K562 (cell line): Measurements from ENCODE around the gene GRIA1. TPM values are rescaled to one million over a fixed set of nuclear protein-coding genes. Genes with fewer than 3 reads are reported as not detected.

Source experiments
- ATAC-seq: fragments of 200-7000 bp; cut with Tn5 transposase; 3 replicates; pipeline ENCODE4 v1.9.1; 2020; ENCODE audit warnings: moderate library complexity
- BruUV-seq: library from RNA; stranded (reverse); fragments of 400-500 nt; replicated peaks from 2 replicates; lab custom pipeline; 2021; lab: Mats Ljungman, UMichigan
- CTCF ChIA-PET: fragments of 300-600 bp; formaldehyde crosslinking; extraction: SDS; loops from one replicate; lab custom pipeline; 2021; ENCODE audit warnings: low intra/inter-chr PET ratio; lab: Yijun Ruan, JAX
- POLR2A ChIA-PET: fragments of 300-600, 350-650 bp; sonication (Branson Sonifier 250); formaldehyde crosslinking; extraction: SDS; loops from one replicate; lab custom pipeline; 2021; ENCODE audit warnings: antibody characterized with exemption, inconsistent platforms; lab: Yijun Ruan, JAX
- DNase-seq, 4 experiments: peaks; one replicate each; pipeline versions ENCODE4 v3.0.0 to v3.0.0-alpha.2; 2011 to 2018; ENCODE audit warnings: low spot score in 3 of 4, mixed read lengths in 3 of 4; ENCODE audit errors: extremely low read depth in 1 of 4
- FAIRE-seq: peaks from 2 replicates; lab custom pipeline; 2011; peaks lifted over from hg19 to GRCh38; lab: Jason Lieb, UNC
- H2AFZ ChIP-seq: 2 replicates; pipeline ENCODE4 v1.6.0; 2011; ENCODE audit warnings: low read depth, low read length, control low read depth, inconsistent platforms
- H3K27ac ChIP-seq: fragments of 200-600 bp; 3 replicates; pipeline ENCODE4 v1.8.0; 2011; ENCODE audit warnings: low read depth, mild to moderate bottlenecking, control low read depth, inconsistent platforms, low read length, moderate library complexity, mixed read lengths; ENCODE audit errors: extremely low read depth
- H3K27me3 ChIP-seq, 2 experiments: fragments of 300-600 bp in 1 of 2; 2 replicates in 1 of 2; 3 replicates in 1 of 2; pipeline versions ENCODE4 v1.6.0 to v1.8.0; 2011; ENCODE audit warnings: inconsistent platforms in 2 of 2, low read length in 2 of 2, mild to moderate bottlenecking in 1 of 2, mixed read lengths in 1 of 2, moderate library complexity in 1 of 2; ENCODE audit not compliant: control insufficient read depth in 2 of 2, insufficient read depth in 2 of 2
- H3K36me3 ChIP-seq: fragments of 300-600 bp; 3 replicates; pipeline ENCODE4 v1.8.0; 2011; ENCODE audit warnings: mild to moderate bottlenecking, low read length, inconsistent platforms; ENCODE audit not compliant: control insufficient read depth, insufficient read depth
- H3K4me1 ChIP-seq, 2 experiments: fragments of 200-600 bp in 1 of 2; replicated peaks in 1 of 2; 2 replicates in 1 of 2; 3 replicates in 1 of 2; pipeline versions ENCODE4 v1.5.1 to v1.8.0; 2011; ENCODE audit warnings: inconsistent platforms in 2 of 2, low read length in 2 of 2, mild to moderate bottlenecking in 1 of 2, mixed read lengths in 1 of 2, moderate library complexity in 1 of 2; ENCODE audit not compliant: control insufficient read depth in 2 of 2, insufficient read depth in 2 of 2
- H3K4me2 ChIP-seq: 2 replicates; pipeline ENCODE4 v1.6.1; 2011; ENCODE audit warnings: low read length, control low read depth, inconsistent platforms, mixed read lengths; ENCODE audit not compliant: insufficient read depth
- H3K4me3 ChIP-seq: fragments of 200-600 bp; sonication (generic), shearing (Covaris generic); 2 replicates; pipeline ENCODE4 v1.5.1; 2016; ENCODE audit warnings: control low read depth, inconsistent platforms
- H3K79me2 ChIP-seq: fragments of 200-600 bp; 3 replicates; pipeline ENCODE4 v1.8.0; 2011; ENCODE audit warnings: low read length, inconsistent platforms; ENCODE audit not compliant: control insufficient read depth, insufficient read depth
- H3K9ac ChIP-seq, 2 experiments: 2 replicates each; pipeline versions ENCODE4 v1.6.0 to v1.6.1; 2011; ENCODE audit warnings: low read depth in 2 of 2, low read length in 2 of 2, control low read depth in 1 of 2, inconsistent platforms in 1 of 2, mild to moderate bottlenecking in 1 of 2, mixed read lengths in 1 of 2; ENCODE audit not compliant: insufficient read depth in 1 of 2
- H3K9me1 ChIP-seq: one replicate; pipeline ENCODE4 v1.6.0; 2011; ENCODE audit warnings: inconsistent platforms, mild to moderate bottlenecking, low read length, moderate library complexity; ENCODE audit not compliant: control insufficient read depth, insufficient read depth
- H3K9me3 ChIP-seq: replicated peaks from 2 replicates; pipeline ENCODE4 v1.5.1; 2011; ENCODE audit warnings: low read depth, low read length, inconsistent platforms; ENCODE audit not compliant: control insufficient read depth, insufficient read depth
- H4K20me1 ChIP-seq: replicated peaks from 2 replicates; pipeline ENCODE4 v1.6.1; 2011; ENCODE audit warnings: low read length, inconsistent platforms, mixed read lengths; ENCODE audit not compliant: control insufficient read depth, insufficient read depth
- DACH1 ChIP-seq: fragments of 450-650 bp; IDR thresholded peaks from 2 replicates; pipeline ENCODE4 v1.6.1; 2018; ENCODE audit not compliant: partially characterized antibody
- FOSL1 ChIP-seq: fragments of 200-800 bp; sonication (Bioruptor generic); conservative IDR thresholded peaks from 2 replicates; pipeline ENCODE4 v1.6.1; 2016; ENCODE audit warnings: missing genetic modification characterization, missing compliant biosample characterization
- RAD21 ChIP-seq, 2 experiments: fragments of 250-450 bp in 1 of 2; fragments of 450-650 bp in 1 of 2; sonication (Bioruptor Pico) in 1 of 2; formaldehyde crosslinking in 1 of 2; IDR thresholded peaks in 1 of 2; conservative IDR thresholded peaks in 1 of 2; 2 replicates each; pipeline versions ENCODE4 v1.4.0 to v1.8.0; 2020 to 2022; ENCODE audit warnings: mild to moderate bottlenecking in 2 of 2, moderate library complexity in 1 of 2
- TAF7 ChIP-seq: fragments of 450-650 bp; IDR thresholded peaks from 2 replicates; pipeline ENCODE4 v1.6.1; 2016; ENCODE audit warnings: missing genetic modification characterization, missing compliant biosample characterization
- THRB ChIP-seq: fragments of 450-650 bp; formaldehyde crosslinking; conservative IDR thresholded peaks from 2 replicates; pipeline ENCODE4 v1.4.0; 2022; ENCODE audit warnings: mild to moderate bottlenecking, missing genetic modification characterization
- WGBS: fragments of 100-300 bp; shearing (Covaris generic); methylation state at CpG from one replicate; pipeline ENCODE4 v1.1.6; 2016; ENCODE audit warnings: low coverage, mixed read lengths; ENCODE audit not compliant: insufficient coverage; ENCODE audit errors: missing lambda C conversion rate; 5-methylcytosine and 5-hydroxymethylcytosine counted together
- in situ Hi-C: fragments of 300-500 bp; cut with MboI; formaldehyde crosslinking; loops from 4 replicates; pipeline ENCODE4 v1.15.0; 2018; ENCODE audit warnings: inconsistent platforms, mixed read lengths
- intact Hi-C: fragments of 100-400 bp; cut with micrococcal nuclease; formaldehyde crosslinking; loops from 2 replicates; pipeline ENCODE4 v1.14.2; 2022
- polyA plus RNA-seq, 8 experiments: library from polyadenylated mRNA; depleted of rRNA in 4 of 8; stranded (reverse) in 5 of 8; unstranded in 3 of 8; fragments of >200 nt; fragmentation: Nextera tagmentation in 2 of 8; fragmentation: Illumina TruSeq in 1 of 8; extraction: Ambion mirVana in 2 of 8; extraction: Trizol in 1 of 8; gene quantifications; 2 replicates each; pipeline versions ENCODE4 v1.2.1 to v1.2.3, GENCODE V29; 2011 to 2014; ENCODE audit warnings: inconsistent platforms in 1 of 8, missing spikeins in 1 of 8
- total RNA-seq, 7 experiments: library from RNA; depleted of rRNA in 6 of 7; stranded (reverse); fragments of >200 nt in 6 of 7; fragmentation: Illumina TruSeq in 2 of 7; extraction: Trizol in 2 of 7; gene quantifications; 2 replicates each; pipeline versions ENCODE4 v1.2.1 to v1.2.3, GENCODE V29; 2011 to 2021; ENCODE audit warnings: low replicate concordance in 1 of 7

The GRIA1 gene
- total and polyA plus RNA-seq, 9 of the 15 experiments (the other 6 are each of a cell fraction or from before 2014, with no cell fraction given), result not detected

GRCh38 chr5:153816870-153817269 lies 326.4 kb downstream of the GRIA1 start:
- no peaks in the 10 kb centered on the region for H3K4me1 ChIP-seq
- in situ Hi-C loops (no loop called here), intact Hi-C loops (loop anchor here (5.0 kb wide), 1 partner anchor 150 kb away; no protein-coding TSS in a partner anchor)
- no peak overlapping the region for H3K9ac ChIP-seq
- BruUV-seq, result no TSS peak
- H3K9me1 ChIP-seq, result no peaks in the 10 kb centered on the region
- FAIRE-seq (no peak), ATAC-seq (no peak), DNase-seq (no peak)
- H3K9me3 ChIP-seq, result no peaks in the 10 kb centered on the region
- no peaks in the 10 kb centered on the region for H3K79me2 ChIP-seq
- no peak overlapping the region for H2AFZ ChIP-seq
- ChIA-PET CTCF (interaction anchor here (0.6 kb wide), 1 partner anchor 1302 kb away, joined by 9 read pairs; no protein-coding TSS in a partner anchor), POLR2A (interaction anchor here (0.6 kb wide), 1 partner anchor 183 kb away, joined by 3 read pairs; no protein-coding TSS in a partner anchor)
- TF ChIP-seq FOSL1 (tag) (peak; percentile 58), DACH1 (no peak), THRB (CRISPR knock-in tag) (no peak), TAF7 (no peak), RAD21 (CRISPR knock-in tag; conservative IDR thresholded peaks at IDR 0.05 in 1 of 2, IDR thresholded peaks at IDR 0.05 in 1 of 2) (0 out of 4 replicates have a peak, but pooled peaks of 1 of the 2 experiments have one; percentile 6)
- 3% methylated on average over 2 of the region's 2 CpGs for WGBS
- H4K20me1 ChIP-seq, result no peaks in the 10 kb centered on the region
- no peak overlapping the region for H3K4me3 ChIP-seq
- no peaks in the 10 kb centered on the region for H3K36me3 ChIP-seq
- H3K4me2 ChIP-seq, result no peak overlapping the region
- H3K27me3 ChIP-seq, result no peaks in the 10 kb centered on the region
- no peak overlapping the region for H3K27ac ChIP-seq
